Measurements from ENCODE around the gene PBLD. TPM values are rescaled to one million over a fixed set of nuclear protein-coding genes. Genes with fewer than 3 reads are reported as not detected.

Gene PBLD
- total RNA-seq, 1 experiment from 2014 or later: 3.5 TPM

DNA sequence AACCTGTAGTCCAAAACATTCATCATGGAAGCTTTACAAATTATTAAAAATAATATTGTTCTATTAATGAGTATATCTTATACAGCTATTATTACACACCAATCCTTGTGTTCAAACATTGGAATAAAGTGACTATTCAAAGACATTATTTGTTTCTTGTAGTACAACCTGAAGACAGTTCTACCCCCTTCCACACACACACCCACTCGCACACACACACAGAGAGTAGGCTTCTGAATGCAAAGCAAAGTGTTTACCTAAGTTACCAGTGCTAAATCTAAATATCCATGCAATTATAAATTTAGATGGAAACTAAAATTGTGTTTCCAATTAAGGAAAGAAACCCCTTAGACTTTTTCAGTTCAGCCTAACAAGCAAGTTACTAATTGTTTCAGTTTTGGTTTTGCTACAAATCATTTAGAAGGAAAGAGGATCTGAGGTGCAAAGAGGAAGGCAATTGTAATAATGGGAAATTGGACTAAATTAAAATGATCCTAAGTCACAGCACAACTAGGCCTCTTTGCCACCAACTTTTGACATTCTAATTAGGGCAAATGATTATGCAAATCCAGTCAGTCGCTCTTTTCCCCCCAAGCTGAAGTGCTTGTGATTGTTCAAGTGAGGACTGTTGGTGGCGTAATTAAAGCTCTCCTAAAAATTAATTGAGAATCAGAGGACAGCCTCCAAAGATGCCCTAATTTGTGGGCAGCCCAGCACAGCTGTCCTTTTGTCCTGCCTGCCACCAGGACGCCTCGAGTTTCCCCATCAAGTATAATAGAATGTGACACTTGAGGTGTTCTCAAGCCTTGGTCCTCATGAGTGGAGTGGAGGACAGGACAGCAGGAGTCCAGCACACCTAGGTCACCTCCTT lies 80.9 kb downstream of the PBLD start:
- Mint-ChIP-seq H3K4me3 (no peak overlapping the region), H3K4me1 (peaks cover 15 to 22% of the 10 kb centered on the region in 2 experiments), H3K27ac (no peak overlapping the region), H3K27me3 (ENCODE audit: low read depth) (peaks cover 61% of the 10 kb centered on the region), H3K36me3 (ENCODE audit: insufficient read depth in 1 of 3, low read depth in 3 of 3) (no peaks in the 10 kb centered on the region), H3K9me3 (no peaks in the 10 kb centered on the region)
- H4K8ac ChIP-seq (replicated peaks; ENCODE audit: insufficient read length, low read depth, low read length): no peak overlapping the region
- no peaks in the 10 kb centered on the region for H3K9me3 ChIP-seq (ENCODE audit: control insufficient read depth, low read depth, low read length)
- H2BK20ac ChIP-seq (ENCODE audit: low read depth, low read length, poor library complexity, severe bottlenecking): no peak overlapping the region
- no peak overlapping the region for H3T11ph ChIP-seq (ENCODE audit: low read length)
- no peak overlapping the region for H3K27ac ChIP-seq (ENCODE audit: insufficient read length, low read depth, low read length)
- no peak overlapping the region for H4K91ac ChIP-seq (ENCODE audit: insufficient read length, low read depth, low read length)
- no peak overlapping the region for H2AK5ac ChIP-seq (ENCODE audit: insufficient read length, low read length)
- H3K79me1 ChIP-seq (ENCODE audit: insufficient read depth, low read depth, low read length, poor library complexity, severe bottlenecking): no peaks in the 10 kb centered on the region
- no peak overlapping the region for H2BK120ac ChIP-seq (ENCODE audit: low read depth, low read length, poor library complexity, severe bottlenecking)
- no peak overlapping the region for H3K14ac ChIP-seq (ENCODE audit: insufficient read depth, low read length)
- no peaks in the 10 kb centered on the region for H3K79me2 ChIP-seq (ENCODE audit: insufficient read depth, low read length)
- no CpG with 5 or more reads among the region's 5 CpGs for WGBS (ENCODE audit: extremely low coverage, insufficient read length, low lambda C conversion rate)
- H2BK15ac ChIP-seq (ENCODE audit: low read depth, low read length): no peak overlapping the region; the same call in 1 of the 2 replicates
- no peak overlapping the region for H3K4me2 ChIP-seq (ENCODE audit: insufficient read depth, insufficient read length, low read length)
- TF ChIP-seq, protein P1, sequence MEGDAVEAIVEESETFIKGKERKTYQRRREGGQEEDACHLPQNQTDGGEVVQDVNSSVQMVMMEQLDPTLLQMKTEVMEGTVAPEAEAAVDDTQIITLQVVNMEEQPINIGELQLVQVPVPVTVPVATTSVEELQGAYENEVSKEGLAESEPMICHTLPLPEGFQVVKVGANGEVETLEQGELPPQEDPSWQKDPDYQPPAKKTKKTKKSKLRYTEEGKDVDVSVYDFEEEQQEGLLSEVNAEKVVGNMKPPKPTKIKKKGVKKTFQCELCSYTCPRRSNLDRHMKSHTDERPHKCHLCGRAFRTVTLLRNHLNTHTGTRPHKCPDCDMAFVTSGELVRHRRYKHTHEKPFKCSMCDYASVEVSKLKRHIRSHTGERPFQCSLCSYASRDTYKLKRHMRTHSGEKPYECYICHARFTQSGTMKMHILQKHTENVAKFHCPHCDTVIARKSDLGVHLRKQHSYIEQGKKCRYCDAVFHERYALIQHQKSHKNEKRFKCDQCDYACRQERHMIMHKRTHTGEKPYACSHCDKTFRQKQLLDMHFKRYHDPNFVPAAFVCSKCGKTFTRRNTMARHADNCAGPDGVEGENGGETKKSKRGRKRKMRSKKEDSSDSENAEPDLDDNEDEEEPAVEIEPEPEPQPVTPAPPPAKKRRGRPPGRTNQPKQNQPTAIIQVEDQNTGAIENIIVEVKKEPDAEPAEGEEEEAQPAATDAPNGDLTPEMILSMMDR (conservative IDR thresholded peaks at IDR 0.05): no peak
- H2BK5ac ChIP-seq (ENCODE audit: insufficient read length, low read length): no peak overlapping the region
- peaks cover 3% of the 10 kb centered on the region for H3K4me1 ChIP-seq (ENCODE audit: insufficient read depth, low read length)
- no peaks in the 10 kb centered on the region for H3K27me3 ChIP-seq (ENCODE audit: insufficient read depth, low read length)
- H2AFZ ChIP-seq (ENCODE audit: low read length): no peak overlapping the region
- H4K5ac ChIP-seq (ENCODE audit: insufficient read length, low read depth, low read length): no peak overlapping the region
- H4K20me1 ChIP-seq (ENCODE audit: control insufficient read depth, insufficient read depth, insufficient read length): no peaks in the 10 kb centered on the region
- DNase-seq: no peak
- no peak overlapping the region for H3K23ac ChIP-seq (ENCODE audit: insufficient read length, low read depth, low read length)
- no peak overlapping the region for H3K4ac ChIP-seq (ENCODE audit: low read depth, low read length)
- no peak overlapping the region for H3K18ac ChIP-seq (ENCODE audit: insufficient read length, low read depth, low read length)
- H3K9ac ChIP-seq (ENCODE audit: extremely low read depth, insufficient read length, low read length): no peak overlapping the region
- H2BK12ac ChIP-seq (ENCODE audit: insufficient read length, low read depth, low read length): no peak overlapping the region
- H3K56ac ChIP-seq (ENCODE audit: insufficient read length, low read depth, low read length): no peak overlapping the region
- H3K23me2 ChIP-seq (ENCODE audit: insufficient read length, low read depth, low read length, poor library complexity, severe bottlenecking): no peaks in the 10 kb centered on the region
